ENCODE results near the gene MAGI1.

Gene MAGI1

GRCh38 chr3:65627062-65627461, 411.7 kb downstream of the MAGI1 start:
- H3K27ac ChIP-seq: no peak overlapping the region
- TF ChIP-seq CTCF (conservative IDR thresholded peaks at IDR 0.05) (no peak), ZFX (IDR thresholded peaks at IDR 0.05) (no peak)

- TF ChIP-seq ZFX (IDR thresholded peaks at IDR 0.05) (no peak), CTCF (conservative IDR thresholded peaks at IDR 0.05) (no peak)
- no peak overlapping the region for H3K27ac ChIP-seq
These were observed 413.4 kb downstream of the MAGI1 start for GRCh38 chr3:65625305-65625704.

- H3K27ac ChIP-seq: no peak overlapping the region
- TF ChIP-seq ZFX (IDR thresholded peaks at IDR 0.05) (no peak), CTCF (conservative IDR thresholded peaks at IDR 0.05) (no peak)
These were observed 415.4 kb downstream of the MAGI1 start for GRCh38 chr3:65623362-65623761.

- TF ChIP-seq CTCF (conservative IDR thresholded peaks at IDR 0.05): no peak
- TF ChIP-seq ZFX (IDR thresholded peaks at IDR 0.05): no peak
- H3K27ac ChIP-seq: no peak overlapping the region
These were observed 418.8 kb downstream of the MAGI1 start for GRCh38 chr3:65619888-65620287.

- no peak overlapping the region for H3K27ac ChIP-seq
- TF ChIP-seq ZFX (IDR thresholded peaks at IDR 0.05): no peak
- TF ChIP-seq CTCF (conservative IDR thresholded peaks at IDR 0.05): no peak
These were observed 419.3 kb downstream of the MAGI1 start for GRCh38 chr3:65619451-65619881.

GRCh38 chr3:65618599-65618998, 420.1 kb downstream of the MAGI1 start:
- TF ChIP-seq CTCF (conservative IDR thresholded peaks at IDR 0.05) (no peak), ZFX (IDR thresholded peaks at IDR 0.05) (no peak)
- no peak overlapping the region for H3K27ac ChIP-seq

GRCh38 chr3:65617787-65618186, 420.9 kb downstream of the MAGI1 start:
- H3K27ac ChIP-seq: no peak overlapping the region
- TF ChIP-seq ZFX (IDR thresholded peaks at IDR 0.05) (no peak), CTCF (conservative IDR thresholded peaks at IDR 0.05) (no peak)

All from C4-2B (cell line).